ENCODE data around the gene DCAF17.

The DCAF17 gene

GRCh38 chr2:171434013-171434989 is at the start of gene DCAF17:
TSS of gene DCAF17 (plus strand) at chr2:171434226. CDS start at chr2:171434578, 352 bp downstream.
- Histone ChIP-seq H3K4me1 (ENCODE audit: insufficient read depth, low read length) (peaks cover 6% of the 10 kb centered on the region), H3K9me3 (ENCODE audit: control insufficient read depth, insufficient read depth, low read length) (peaks cover 8% of the 10 kb centered on the region), H3K9ac (ENCODE audit: low read depth, low read length) (peak within 1 kb of the TSS; percentile 69), H3K36me3 (ENCODE audit: insufficient read depth, low read length) (peaks cover 14% of the 10 kb centered on the region)

- H3K4me1 ChIP-seq (ENCODE audit: insufficient read depth, low read length): peaks cover 29% of the 10 kb centered on the region
- H3K9me3 ChIP-seq (ENCODE audit: control insufficient read depth, insufficient read depth, low read length): no peaks in the 10 kb centered on the region
- no peaks in the 10 kb centered on the region for H3K36me3 ChIP-seq (ENCODE audit: insufficient read depth, low read length)
- peak overlapping the region; percentile 8; the same call in 1 of the 2 replicates for H3K9ac ChIP-seq (ENCODE audit: low read depth, low read length)
Observed at GRCh38 chr2:171386627-171387026, 47.4 kb upstream of the DCAF17 start.

GRCh38 chr2:171387052-171387451 is 47.0 kb upstream of the DCAF17 start:
- Histone ChIP-seq H3K9ac (ENCODE audit: low read depth, low read length) (peak overlapping the region; percentile 8; the same call in 1 of the 2 replicates), H3K4me1 (ENCODE audit: insufficient read depth, low read length) (peaks cover 33% of the 10 kb centered on the region), H3K36me3 (ENCODE audit: insufficient read depth, low read length) (no peaks in the 10 kb centered on the region), H3K9me3 (ENCODE audit: control insufficient read depth, insufficient read depth, low read length) (no peaks in the 10 kb centered on the region)

DNA sequence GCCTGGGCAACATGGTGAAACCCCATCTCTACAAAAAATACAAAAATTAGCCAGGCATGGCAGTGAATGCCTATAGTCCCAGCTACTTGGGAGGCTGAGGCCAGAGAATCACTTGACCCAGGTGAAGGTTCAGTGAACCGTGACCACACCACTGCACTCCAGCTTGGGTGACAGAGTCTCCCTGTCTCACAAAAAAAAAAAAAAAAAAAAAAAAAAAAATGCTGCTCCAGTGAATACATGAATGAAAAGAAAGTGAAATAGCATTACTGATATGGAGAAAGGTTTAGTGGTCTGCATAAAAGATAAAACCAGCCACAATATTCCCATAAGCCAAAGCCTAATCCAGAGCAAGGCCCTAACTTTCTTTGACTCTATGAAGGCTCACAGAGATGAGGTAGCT is 44.7 kb upstream of the DCAF17 start:
- Histone ChIP-seq H3K9me3 (ENCODE audit: control insufficient read depth, insufficient read depth, low read length) (no peaks in the 10 kb centered on the region), H3K9ac (ENCODE audit: low read depth, low read length) (no peak overlapping the region), H3K36me3 (ENCODE audit: insufficient read depth, low read length) (no peaks in the 10 kb centered on the region), H3K4me1 (ENCODE audit: insufficient read depth, low read length) (peaks cover 35% of the 10 kb centered on the region)

DNA sequence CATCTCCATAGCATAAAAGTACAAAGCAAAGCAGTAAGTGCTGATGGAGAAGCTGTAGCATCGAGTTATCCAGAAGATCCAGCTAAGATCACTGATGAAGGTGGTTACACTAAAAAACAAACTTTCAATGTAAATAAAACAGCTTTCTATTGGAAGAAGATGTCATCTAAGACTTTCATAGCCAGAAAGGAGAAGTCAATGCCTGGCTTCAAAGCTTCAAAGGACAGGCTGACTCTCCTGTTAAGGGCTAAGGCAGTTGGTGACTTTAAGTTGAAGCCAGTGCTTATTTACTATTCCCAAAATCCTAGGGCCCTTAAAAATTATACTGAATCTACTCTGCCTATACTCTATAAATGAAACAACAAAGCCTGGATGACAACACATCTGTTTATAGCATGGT is 44.2 kb upstream of the DCAF17 start:
- peaks cover 35% of the 10 kb centered on the region for H3K4me1 ChIP-seq (ENCODE audit: insufficient read depth, low read length)
- no peak overlapping the region for H3K9ac ChIP-seq (ENCODE audit: low read depth, low read length)
- no peaks in the 10 kb centered on the region for H3K9me3 ChIP-seq (ENCODE audit: control insufficient read depth, insufficient read depth, low read length)

GRCh38 chr2:171390941-171391516 is 43.0 kb upstream of the DCAF17 start:
- Histone ChIP-seq H3K4me1 (ENCODE audit: insufficient read depth, low read length) (peaks cover 27% of the 10 kb centered on the region), H3K36me3 (ENCODE audit: insufficient read depth, low read length) (no peaks in the 10 kb centered on the region), H3K9ac (ENCODE audit: low read depth, low read length) (no peak overlapping the region), H3K9me3 (ENCODE audit: control insufficient read depth, insufficient read depth, low read length) (no peaks in the 10 kb centered on the region)

More for the DNA sequence above, 44.2 kb upstream of the DCAF17 start:
- H3K36me3 ChIP-seq (ENCODE audit: insufficient read depth, low read length): no peaks in the 10 kb centered on the region

DNA sequence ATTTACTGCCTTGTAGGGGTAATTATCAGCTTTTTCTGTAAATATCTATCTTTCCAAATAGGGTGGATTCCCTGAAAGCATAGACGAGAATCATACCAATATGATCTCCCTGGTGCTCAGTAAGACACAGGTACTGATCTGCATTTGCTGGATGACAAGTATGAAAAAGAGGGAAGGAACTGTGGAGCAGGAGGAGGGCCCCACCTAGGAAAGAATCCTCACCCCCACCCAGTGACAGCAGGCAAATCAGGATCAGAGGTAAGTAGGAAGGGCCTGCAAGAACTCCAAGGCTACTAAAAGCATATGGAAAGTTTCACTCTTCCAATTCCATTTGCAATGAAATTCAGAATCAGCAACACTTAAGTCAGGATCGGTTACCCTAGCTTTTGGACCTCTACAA is 42.5 kb upstream of the DCAF17 start:
- H3K36me3 ChIP-seq (ENCODE audit: insufficient read depth, low read length): no peaks in the 10 kb centered on the region
- peaks cover 22% of the 10 kb centered on the region for H3K4me1 ChIP-seq (ENCODE audit: insufficient read depth, low read length)
- no peak overlapping the region for H3K9ac ChIP-seq (ENCODE audit: low read depth, low read length)
- H3K9me3 ChIP-seq (ENCODE audit: control insufficient read depth, insufficient read depth, low read length): no peaks in the 10 kb centered on the region

DNA sequence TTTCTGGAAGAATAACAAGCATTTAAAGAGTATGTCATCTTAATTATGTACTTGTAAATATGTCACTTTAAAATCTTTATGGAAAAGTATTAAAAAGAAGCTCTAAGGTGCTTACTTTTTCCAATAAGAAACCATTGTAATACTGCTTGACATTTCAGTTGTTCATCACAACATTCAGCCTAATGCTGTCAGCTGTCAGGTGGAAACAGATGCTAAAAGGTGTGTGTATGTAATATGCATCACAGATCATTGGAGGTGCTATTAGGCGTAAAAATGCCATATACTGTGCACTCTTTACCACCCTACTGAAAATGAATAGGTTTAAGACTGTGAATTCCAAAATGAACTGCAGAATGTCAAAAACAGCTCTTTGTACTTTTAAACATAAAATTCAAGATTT is 40.5 kb upstream of the DCAF17 start:
- Histone ChIP-seq H3K9ac (ENCODE audit: low read depth, low read length) (no peak overlapping the region), H3K36me3 (ENCODE audit: insufficient read depth, low read length) (no peaks in the 10 kb centered on the region), H3K4me1 (ENCODE audit: insufficient read depth, low read length) (peaks cover 19% of the 10 kb centered on the region), H3K9me3 (ENCODE audit: control insufficient read depth, insufficient read depth, low read length) (no peaks in the 10 kb centered on the region)

- H3K9me3 ChIP-seq (ENCODE audit: control insufficient read depth, insufficient read depth, low read length): no peaks in the 10 kb centered on the region
- H3K4me1 ChIP-seq (ENCODE audit: insufficient read depth, low read length): peaks cover 19% of the 10 kb centered on the region
- no peaks in the 10 kb centered on the region for H3K36me3 ChIP-seq (ENCODE audit: insufficient read depth, low read length)
- no peak overlapping the region for H3K9ac ChIP-seq (ENCODE audit: low read depth, low read length)
Observed at GRCh38 chr2:171394164-171394740, 39.8 kb upstream of the DCAF17 start.

- peaks cover 2% of the 10 kb centered on the region; the same call in 1 of the 2 replicates for H3K36me3 ChIP-seq (ENCODE audit: insufficient read depth, low read length)
- peaks cover 11% of the 10 kb centered on the region for H3K4me1 ChIP-seq (ENCODE audit: insufficient read depth, low read length)
- H3K9me3 ChIP-seq (ENCODE audit: control insufficient read depth, insufficient read depth, low read length): peaks cover 2% of the 10 kb centered on the region; the same call in 1 of the 2 replicates
- H3K9ac ChIP-seq (ENCODE audit: low read depth, low read length): no peak overlapping the region
Observed at GRCh38 chr2:171399292-171399691, 34.7 kb upstream of the DCAF17 start.

- Histone ChIP-seq H3K9me3 (ENCODE audit: control insufficient read depth, insufficient read depth, low read length) (peaks cover 2% of the 10 kb centered on the region; the same call in 1 of the 2 replicates), H3K36me3 (ENCODE audit: insufficient read depth, low read length) (peaks cover 2% of the 10 kb centered on the region), H3K4me1 (ENCODE audit: insufficient read depth, low read length) (peaks cover 11% of the 10 kb centered on the region), H3K9ac (ENCODE audit: low read depth, low read length) (no peak overlapping the region)
Observed at GRCh38 chr2:171400395-171400794, 33.6 kb upstream of the DCAF17 start.

DNA sequence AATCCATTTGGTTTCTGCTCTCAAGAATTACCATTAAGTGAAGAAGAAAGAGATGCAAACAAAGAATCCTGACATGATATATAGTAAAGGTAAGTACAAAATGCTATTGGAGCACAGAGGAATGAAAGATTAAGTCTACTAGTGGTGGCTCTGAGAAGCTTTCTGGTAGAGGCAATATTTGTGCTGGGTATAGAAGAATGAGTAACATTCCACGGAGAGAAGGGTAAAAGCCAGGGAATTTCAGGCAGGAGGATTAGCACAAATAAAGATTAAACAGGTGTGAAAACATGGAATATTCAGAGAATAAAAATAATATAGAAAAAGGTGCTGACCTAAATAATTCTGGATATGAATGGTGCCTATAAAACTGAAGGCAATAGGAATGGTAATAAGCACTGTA is 32.1 kb upstream of the DCAF17 start:
- Histone ChIP-seq H3K36me3 (ENCODE audit: insufficient read depth, low read length) (peaks cover 2% of the 10 kb centered on the region), H3K9ac (ENCODE audit: low read depth, low read length) (no peak overlapping the region), H3K4me1 (ENCODE audit: insufficient read depth, low read length) (peaks cover 11% of the 10 kb centered on the region), H3K9me3 (ENCODE audit: control insufficient read depth, insufficient read depth, low read length) (peaks cover 2% of the 10 kb centered on the region; the same call in 1 of the 2 replicates)

DNA sequence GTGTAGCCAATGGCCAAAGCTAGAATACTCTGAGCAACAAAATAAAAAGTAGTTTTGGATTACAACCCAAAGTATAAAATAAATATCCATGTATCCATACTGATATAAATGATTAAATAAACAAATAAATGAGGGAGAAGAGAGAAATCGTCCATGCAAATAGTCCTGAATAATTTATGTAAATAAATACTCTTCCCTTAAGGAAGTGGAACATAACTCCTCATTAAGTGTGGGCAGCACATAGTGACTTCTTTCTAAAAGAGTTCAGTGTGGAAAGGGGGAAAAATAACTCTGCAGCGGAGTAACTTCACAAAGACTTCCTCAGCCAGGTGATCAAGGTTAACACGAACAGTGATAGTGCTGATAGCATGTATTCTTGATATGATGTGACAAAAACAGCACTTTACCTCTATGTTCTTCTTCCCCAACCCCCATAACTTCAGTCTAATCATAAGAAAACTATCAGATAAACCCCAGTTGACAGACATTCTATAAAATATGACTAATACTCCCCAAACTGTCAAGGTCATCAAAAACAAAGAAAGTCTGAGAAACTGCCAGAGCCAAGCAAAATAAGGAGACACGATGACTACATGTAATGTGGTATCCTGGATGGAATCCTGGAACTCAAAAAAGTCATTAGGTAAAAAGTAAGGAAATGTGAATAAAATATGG is 31.0 kb upstream of the DCAF17 start:
- Histone ChIP-seq H3K4me1 (ENCODE audit: insufficient read depth, low read length) (peaks cover 11% of the 10 kb centered on the region), H3K36me3 (ENCODE audit: insufficient read depth, low read length) (peaks cover 2% of the 10 kb centered on the region), H3K9ac (ENCODE audit: low read depth, low read length) (no peak overlapping the region), H3K9me3 (ENCODE audit: control insufficient read depth, insufficient read depth, low read length) (peaks cover 2% of the 10 kb centered on the region; the same call in 1 of the 2 replicates)

DNA sequence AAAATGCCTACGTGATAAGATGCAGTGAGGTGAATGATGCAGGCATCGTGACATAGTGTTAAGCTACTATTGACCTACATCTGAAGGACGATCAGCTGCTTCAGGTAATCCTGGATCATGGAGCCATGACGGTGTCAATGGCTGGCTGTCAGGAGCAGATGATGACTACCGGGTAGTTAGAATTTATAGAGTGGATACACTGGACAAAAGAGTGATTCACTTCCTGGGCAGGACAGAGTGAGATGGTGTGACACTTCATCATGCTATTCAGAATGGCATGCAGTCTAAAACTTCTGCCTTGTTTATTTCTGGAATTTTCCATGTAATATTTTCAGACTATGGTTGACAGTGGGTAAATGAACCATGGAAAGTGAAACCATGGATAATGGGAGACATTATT is 29.8 kb upstream of the DCAF17 start:
- peaks cover 2% of the 10 kb centered on the region for H3K36me3 ChIP-seq (ENCODE audit: insufficient read depth, low read length)
- peaks cover 19% of the 10 kb centered on the region for H3K4me1 ChIP-seq (ENCODE audit: insufficient read depth, low read length)
- no peak overlapping the region for H3K9ac ChIP-seq (ENCODE audit: low read depth, low read length)
- H3K9me3 ChIP-seq (ENCODE audit: control insufficient read depth, insufficient read depth, low read length): peaks cover 2% of the 10 kb centered on the region; the same call in 1 of the 2 replicates

Data from ES-I3 (cell line).